AG04449 (cell line): Measurements from ENCODE around the gene DROSHA.

Experiments
- CTCF ChIA-PET: fragments of 350-600 bp; formaldehyde crosslinking; extraction: SDS; loops from one replicate; lab custom pipeline; 2021; ENCODE audit warnings: antibody characterized with exemption; lab: Yijun Ruan, JAX
- POLR2A ChIA-PET: fragments of 400-600, 350-600 bp; formaldehyde crosslinking; extraction: SDS; loops from one replicate; lab custom pipeline; 2020; ENCODE audit warnings: antibody characterized with exemption, inconsistent platforms; lab: Yijun Ruan, JAX
- DNase-seq: peaks from one replicate; pipeline ENCODE4 v3.0.0-alpha.2; 2010; ENCODE audit warnings: low read depth, low spot score
- H3K4me3 ChIP-seq: 2 replicates; pipeline ENCODE4 v1.5.1; 2011; ENCODE audit warnings: low read depth, mild to moderate bottlenecking, control low read depth, low read length
- TF ChIP-seq, protein P1 (sequence below): IDR thresholded peaks from one replicate; pipeline ENCODE4 v1.5.1; 2011; ENCODE audit warnings: mild to moderate bottlenecking, moderate library complexity, low read length, control low read depth, inconsistent platforms; ENCODE audit not compliant: insufficient read depth; ENCODE audit errors: missing control alignments

DROSHA gene

DNA sequence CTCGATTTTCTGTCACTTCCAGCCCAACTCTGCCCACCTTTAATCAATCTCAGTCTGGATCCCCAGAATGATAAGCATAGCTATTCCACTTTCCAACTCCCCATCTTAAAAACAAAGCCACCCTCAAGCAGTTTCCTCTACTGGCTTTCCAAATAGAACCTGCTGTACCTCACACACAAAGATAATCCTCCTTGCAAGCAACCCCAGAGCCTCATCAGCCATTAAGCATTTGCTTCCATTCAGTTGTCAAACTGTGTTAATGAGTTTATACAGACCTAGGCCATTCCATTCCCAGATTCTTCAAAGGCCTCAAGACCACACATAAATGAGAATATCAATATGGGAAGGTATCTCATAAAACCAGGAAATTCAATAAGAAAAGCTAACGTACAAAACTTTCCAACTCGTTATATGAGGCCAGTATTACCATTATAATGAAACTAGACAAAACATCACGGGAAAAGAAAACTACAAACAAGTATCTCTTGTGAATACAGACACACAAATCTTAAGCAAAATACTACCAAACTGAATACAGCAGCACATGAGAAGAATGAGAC is 86.8 kb downstream of the DROSHA start:
- CTCF ChIA-PET, result interaction anchor here (1.1 to 1.8 kb wide), 3 partner anchors 9 to 22 kb away, joined by 3 to 6 read pairs (median 5); no protein-coding TSS in a partner anchor
- TF ChIP-seq, protein P1, sequence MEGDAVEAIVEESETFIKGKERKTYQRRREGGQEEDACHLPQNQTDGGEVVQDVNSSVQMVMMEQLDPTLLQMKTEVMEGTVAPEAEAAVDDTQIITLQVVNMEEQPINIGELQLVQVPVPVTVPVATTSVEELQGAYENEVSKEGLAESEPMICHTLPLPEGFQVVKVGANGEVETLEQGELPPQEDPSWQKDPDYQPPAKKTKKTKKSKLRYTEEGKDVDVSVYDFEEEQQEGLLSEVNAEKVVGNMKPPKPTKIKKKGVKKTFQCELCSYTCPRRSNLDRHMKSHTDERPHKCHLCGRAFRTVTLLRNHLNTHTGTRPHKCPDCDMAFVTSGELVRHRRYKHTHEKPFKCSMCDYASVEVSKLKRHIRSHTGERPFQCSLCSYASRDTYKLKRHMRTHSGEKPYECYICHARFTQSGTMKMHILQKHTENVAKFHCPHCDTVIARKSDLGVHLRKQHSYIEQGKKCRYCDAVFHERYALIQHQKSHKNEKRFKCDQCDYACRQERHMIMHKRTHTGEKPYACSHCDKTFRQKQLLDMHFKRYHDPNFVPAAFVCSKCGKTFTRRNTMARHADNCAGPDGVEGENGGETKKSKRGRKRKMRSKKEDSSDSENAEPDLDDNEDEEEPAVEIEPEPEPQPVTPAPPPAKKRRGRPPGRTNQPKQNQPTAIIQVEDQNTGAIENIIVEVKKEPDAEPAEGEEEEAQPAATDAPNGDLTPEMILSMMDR, result no peak

DNA sequence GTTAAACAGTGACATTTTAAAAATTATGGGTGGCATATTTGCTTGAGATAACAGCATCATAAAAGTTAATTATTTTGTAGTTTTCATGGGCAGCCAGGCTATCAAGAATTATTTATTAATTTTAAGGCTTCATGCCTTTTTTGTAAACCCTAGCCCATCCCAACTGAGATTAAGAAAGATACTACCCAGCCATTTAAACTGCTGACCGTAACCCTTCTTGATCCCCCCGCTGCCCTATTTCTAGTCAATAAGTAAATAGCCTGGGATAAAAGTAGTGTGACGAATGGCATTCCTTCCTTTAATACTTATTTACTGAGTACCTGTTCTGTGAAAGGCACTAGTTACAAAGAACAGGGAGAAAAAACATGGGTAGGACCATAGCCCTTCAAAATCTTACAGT is 88.3 kb downstream of the DROSHA start:
- TF ChIP-seq, protein P1, result no peak
- ChIA-PET POLR2A (interaction anchor here (0.7 kb wide), 1 partner anchor 87 kb away, joined by 3 read pairs; no protein-coding TSS in a partner anchor), CTCF (no interaction called here)
- DNase-seq, result no peak
- H3K4me3 ChIP-seq, result no peak overlapping the region

More for the DNA sequence above, 86.8 kb downstream of the DROSHA start:
- no peak for DNase-seq
- H3K4me3 ChIP-seq, result no peak overlapping the region
- POLR2A ChIA-PET, result no interaction called here

DNA sequence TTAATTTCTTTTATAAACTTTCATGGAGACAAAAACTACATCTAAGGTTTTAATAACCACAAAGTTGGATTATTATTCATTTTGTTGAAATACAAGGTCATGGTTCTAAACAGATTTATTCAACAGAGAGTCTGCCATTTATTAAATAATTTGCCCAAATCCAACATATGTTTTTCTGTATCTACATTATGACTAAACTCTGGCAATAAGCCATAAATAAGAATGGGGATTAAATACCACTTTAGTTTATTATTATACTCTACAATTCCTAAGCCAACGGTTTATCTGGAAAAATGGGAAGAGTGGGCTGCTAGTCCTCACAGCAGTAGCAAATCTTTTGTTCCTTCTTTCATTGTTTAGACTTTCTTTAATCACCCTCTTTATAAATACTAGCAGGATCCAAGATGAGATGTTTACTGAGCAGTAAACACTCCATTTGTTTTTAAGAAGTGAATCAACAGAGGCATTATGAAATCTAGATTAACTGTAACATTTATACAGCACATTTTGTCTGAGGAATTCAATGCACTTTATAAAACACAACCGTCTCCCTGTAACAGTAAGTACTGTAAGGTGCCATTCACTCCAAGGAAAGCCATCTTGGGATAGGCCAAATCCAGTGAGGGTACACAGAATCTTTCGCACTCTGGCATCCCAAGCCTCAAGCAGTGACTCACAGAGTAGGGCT is 89.7 kb downstream of the DROSHA start:
- DNase-seq, result no peak
- ChIA-PET CTCF (no interaction called here), POLR2A (no interaction called here)
- TF ChIP-seq, protein P1, result no peak
- H3K4me3 ChIP-seq, result no peak overlapping the region

DNA sequence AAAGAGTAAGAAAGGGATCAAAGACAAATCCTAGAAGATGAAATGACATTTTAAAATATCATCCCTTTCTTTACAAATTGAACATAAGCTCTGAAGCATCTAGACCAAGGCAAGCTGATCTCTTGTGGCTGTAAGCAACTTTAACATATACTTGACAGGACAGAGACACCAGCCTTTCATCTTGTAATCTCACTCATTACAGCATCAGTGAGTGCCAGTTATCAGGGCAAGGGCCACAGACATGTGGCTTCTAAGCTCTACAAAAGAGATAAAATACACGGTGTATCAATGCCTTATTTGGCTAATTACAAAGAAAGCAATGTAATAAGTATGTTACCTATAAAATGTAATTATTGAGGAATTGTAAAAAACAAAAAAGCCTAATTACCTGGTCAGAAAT is 95.0 kb downstream of the DROSHA start:
- H3K4me3 ChIP-seq, result no peak overlapping the region
- DNase-seq, result no peak
- ChIA-PET POLR2A (no interaction called here), CTCF (interaction anchor here (1.2 kb wide), 1 partner anchor 8 kb away, joined by 5 read pairs; no protein-coding TSS in a partner anchor)
- TF ChIP-seq, protein P1, result no peak

DNA sequence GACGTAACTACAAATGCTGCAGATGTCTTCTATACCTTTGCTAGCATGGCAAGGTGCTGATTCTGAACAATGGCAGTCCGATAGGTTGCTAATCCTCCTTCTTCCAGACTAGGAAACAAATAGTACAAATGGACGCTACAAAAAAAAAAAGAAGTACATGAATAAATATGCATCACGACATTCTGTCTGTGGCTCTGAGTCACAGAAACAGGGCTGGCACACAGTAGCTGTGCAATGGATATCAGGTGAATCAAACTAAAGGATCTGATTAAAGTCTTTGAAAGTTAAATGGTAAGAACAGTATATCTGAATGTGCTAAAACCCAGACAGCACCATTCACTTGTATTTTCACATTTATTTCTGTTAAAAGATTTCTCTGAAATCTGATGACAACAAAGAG is 96.2 kb downstream of the DROSHA start:
- TF ChIP-seq, protein P1, result no peak
- ChIA-PET CTCF (interaction anchor here (1.0 to 1.2 kb wide), 2 partner anchors 10 to 12 kb away, joined by 3 to 5 read pairs; no protein-coding TSS in a partner anchor), POLR2A (no interaction called here)
- no peak overlapping the region for H3K4me3 ChIP-seq
- no peak for DNase-seq

DNA sequence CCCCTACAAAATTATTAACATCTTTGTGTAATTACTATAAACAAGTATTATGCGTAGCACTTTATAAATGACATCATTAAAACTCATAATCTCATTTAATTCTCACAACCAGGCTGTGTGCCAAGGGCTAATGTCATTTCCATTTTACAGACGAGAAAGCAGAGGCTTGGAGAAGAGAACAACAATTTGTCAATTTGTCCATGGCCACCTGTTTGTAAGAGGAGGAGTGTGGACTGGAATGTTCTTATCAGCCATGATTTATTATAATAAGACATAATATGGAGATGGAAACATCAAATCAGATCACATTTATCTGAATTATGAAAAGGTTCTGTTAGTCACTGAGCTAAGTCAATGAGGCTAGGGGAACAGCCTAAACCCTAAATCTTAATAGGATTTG is 97.0 kb downstream of the DROSHA start:
- CTCF ChIA-PET, result interaction anchor here (1.0 kb wide), 1 partner anchor 11 kb away, joined by 3 read pairs; no protein-coding TSS in a partner anchor
- POLR2A ChIA-PET, result no interaction called here
- TF ChIP-seq, protein P1, result no peak
- DNase-seq, result no peak
- no peak overlapping the region for H3K4me3 ChIP-seq
